Ishikawa (cell line): Measurements from ENCODE around the gene NLGN1.

ENCODE experiments used
- CEBPB ChIP-seq: IDR thresholded peaks from 2 replicates; pipeline ENCODE4 v1.6.1; 2012
- CREB1 ChIP-seq: IDR thresholded peaks from 2 replicates; pipeline ENCODE4 v1.6.1; 2012; ENCODE audit warnings: low read depth
- EGR1 ChIP-seq: IDR thresholded peaks from 2 replicates; pipeline ENCODE4 v1.6.1; 2012
- EP300 ChIP-seq: IDR thresholded peaks from 2 replicates; pipeline ENCODE4 v1.6.1; 2012; ENCODE audit warnings: borderline replicate concordance
- FOXM1 ChIP-seq: IDR thresholded peaks from 2 replicates; pipeline ENCODE4 v1.6.1; 2012; ENCODE audit warnings: low read depth, borderline replicate concordance
- NFIC ChIP-seq: IDR thresholded peaks from 2 replicates; pipeline ENCODE4 v1.6.1; 2012
- RAD21 ChIP-seq: IDR thresholded peaks from 2 replicates; pipeline ENCODE4 v1.6.1; 2012; ENCODE audit warnings: low read depth
- REST ChIP-seq: IDR thresholded peaks from 2 replicates; pipeline ENCODE4 v1.6.1; 2012; ENCODE audit warnings: low read depth, mild to moderate bottlenecking
- TAF1 ChIP-seq: IDR thresholded peaks from 2 replicates; pipeline ENCODE4 v1.6.1; 2012; ENCODE audit warnings: low read depth, mild to moderate bottlenecking
- TCF12 ChIP-seq: IDR thresholded peaks from 2 replicates; pipeline ENCODE4 v1.6.1; 2012; ENCODE audit warnings: low read depth
- TEAD4 ChIP-seq: IDR thresholded peaks from 2 replicates; pipeline ENCODE4 v1.6.1; 2012
- YY1 ChIP-seq: IDR thresholded peaks from 2 replicates; pipeline ENCODE4 v1.6.1; 2012; ENCODE audit warnings: low read depth
- ZBTB7A ChIP-seq: IDR thresholded peaks from 2 replicates; pipeline ENCODE4 v1.6.1; 2012; ENCODE audit warnings: low read depth
- TF ChIP-seq, protein P1 (sequence below): IDR thresholded peaks from 2 replicates; pipeline ENCODE4 v1.6.1; 2012
- TF ChIP-seq, protein P2 (sequence below): IDR thresholded peaks from 2 replicates; pipeline ENCODE4 v1.6.1; 2012

Gene NLGN1

GRCh38 chr3:173897631-173898030 lies 500.1 kb downstream of the NLGN1 start:
- no peak for TF ChIP-seq RAD21
- no peak for TF ChIP-seq TAF1
- TF ChIP-seq, protein P1, sequence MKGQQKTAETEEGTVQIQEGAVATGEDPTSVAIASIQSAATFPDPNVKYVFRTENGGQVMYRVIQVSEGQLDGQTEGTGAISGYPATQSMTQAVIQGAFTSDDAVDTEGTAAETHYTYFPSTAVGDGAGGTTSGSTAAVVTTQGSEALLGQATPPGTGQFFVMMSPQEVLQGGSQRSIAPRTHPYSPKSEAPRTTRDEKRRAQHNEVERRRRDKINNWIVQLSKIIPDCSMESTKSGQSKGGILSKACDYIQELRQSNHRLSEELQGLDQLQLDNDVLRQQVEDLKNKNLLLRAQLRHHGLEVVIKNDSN = no peak
- TF ChIP-seq NFIC = no peak
- no peak for TF ChIP-seq CREB1
- no peak for TF ChIP-seq CEBPB
- no peak for TF ChIP-seq EGR1
- no peak for TF ChIP-seq TCF12
- TF ChIP-seq ZBTB7A = no peak
- no peak for TF ChIP-seq YY1

DNA sequence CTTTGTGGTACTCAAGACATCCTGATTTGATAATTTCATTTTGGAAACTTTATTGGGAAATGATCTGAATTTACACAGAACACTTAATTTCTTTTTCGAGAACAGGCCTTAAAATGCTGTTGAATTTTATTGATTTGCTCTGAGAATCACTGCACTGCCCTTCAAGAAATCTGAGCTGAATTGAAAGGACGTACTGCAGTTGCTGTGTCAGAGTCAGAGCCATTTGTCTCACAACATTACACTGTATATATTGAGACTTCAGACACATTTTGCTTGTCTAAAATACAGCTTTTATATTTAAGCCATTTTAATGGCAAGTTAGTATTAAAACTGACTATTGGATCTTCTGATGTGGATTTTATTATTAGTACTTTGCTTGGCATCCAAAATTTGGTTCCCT lies 504.1 kb downstream of the NLGN1 start:
- TF ChIP-seq, protein P1 = no peak
- no peak for TF ChIP-seq NFIC

- TF ChIP-seq, protein P2, sequence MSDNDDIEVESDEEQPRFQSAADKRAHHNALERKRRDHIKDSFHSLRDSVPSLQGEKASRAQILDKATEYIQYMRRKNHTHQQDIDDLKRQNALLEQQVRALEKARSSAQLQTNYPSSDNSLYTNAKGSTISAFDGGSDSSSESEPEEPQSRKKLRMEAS = no peak
- TF ChIP-seq REST (no peak), YY1 (no peak), TEAD4 (no peak), RAD21 (no peak), TAF1 (no peak), EP300 (no peak), ZBTB7A (no peak)
- TF ChIP-seq, protein P1 = no peak
These were observed 504.9 kb downstream of the NLGN1 start for GRCh38 chr3:173902401-173902800.

GRCh38 chr3:173902871-173903270 lies 505.3 kb downstream of the NLGN1 start:
- TF ChIP-seq EP300 (no peak), TEAD4 (no peak), CREB1 (no peak)

DNA sequence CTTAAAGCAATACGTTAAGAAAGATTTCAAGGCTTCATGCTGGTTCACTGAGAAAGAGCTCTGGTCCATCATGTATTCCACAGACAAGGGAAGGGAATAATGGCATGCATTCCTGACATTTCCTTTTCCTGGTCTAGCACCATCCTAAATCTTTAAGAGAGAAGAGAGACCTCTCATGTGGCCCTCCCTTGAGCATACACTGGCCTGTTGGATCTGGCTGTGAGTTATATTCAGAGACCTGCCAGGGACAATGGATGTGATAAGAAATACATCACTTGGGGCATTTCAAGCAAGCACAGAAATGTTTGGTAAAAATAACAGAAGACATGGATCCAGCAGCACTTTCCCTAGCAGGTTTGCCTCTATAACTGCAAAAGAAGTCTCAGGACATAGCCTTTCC lies 507.8 kb downstream of the NLGN1 start:
- TF ChIP-seq NFIC = no peak
- TF ChIP-seq CREB1 = no peak
- no peak for TF ChIP-seq CEBPB
- TF ChIP-seq FOXM1 = no peak

DNA sequence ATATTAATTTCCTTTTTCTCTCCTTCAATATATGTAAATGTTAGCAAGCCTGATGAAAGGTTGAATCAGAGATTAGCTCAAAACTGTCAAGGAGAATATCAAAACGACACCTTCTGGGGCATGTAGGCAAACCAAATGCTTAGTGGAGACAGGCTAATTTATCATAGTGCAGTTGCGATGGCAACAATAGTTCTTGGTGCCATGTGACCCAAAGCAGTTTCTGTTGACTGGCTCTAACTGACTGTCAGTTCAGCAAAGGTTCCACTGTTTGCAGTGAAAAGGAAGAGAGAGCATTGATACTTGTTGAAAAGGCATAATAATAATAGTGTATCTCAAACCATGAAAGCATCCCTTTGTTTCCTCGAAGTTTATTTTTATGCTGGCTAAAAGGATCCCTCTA lies 513.9 kb downstream of the NLGN1 start:
- TF ChIP-seq, protein P1 = no peak
- TF ChIP-seq YY1 (no peak), REST (no peak), TAF1 (no peak), EP300 (no peak), RAD21 (no peak), EGR1 (no peak), NFIC (no peak), CEBPB (no peak), ZBTB7A (no peak), FOXM1 (no peak), TEAD4 (no peak), CREB1 (no peak), TCF12 (no peak)
- TF ChIP-seq, protein P2 = no peak

DNA sequence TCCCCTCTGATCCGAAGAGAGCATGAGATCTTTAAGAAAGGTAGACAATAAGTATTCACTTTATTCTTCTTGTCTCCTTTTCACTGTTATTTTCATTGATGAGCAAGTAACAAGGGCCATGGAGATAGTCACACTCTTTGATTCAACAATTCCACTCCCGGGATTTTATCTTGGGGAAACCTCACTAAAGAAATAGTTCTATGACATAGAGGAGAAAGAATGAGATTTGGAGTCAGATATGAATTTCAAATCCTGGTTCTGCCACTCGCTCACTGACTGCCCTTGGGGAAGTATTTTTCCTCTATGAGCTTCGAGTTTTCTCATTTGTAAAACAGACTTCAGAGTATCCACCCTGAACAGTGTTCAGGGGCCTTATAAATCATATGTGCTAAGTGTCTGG lies 514.6 kb downstream of the NLGN1 start:
- TF ChIP-seq TEAD4 (no peak), TAF1 (no peak), REST (no peak), YY1 (no peak)
